Gastroesophageal sphincter (tissue), 4 donors: ENCODE measurements around the gene RNF44. TPM values are rescaled to one million over a fixed set of nuclear protein-coding genes. Genes with fewer than 3 reads are reported as not detected.

Source experiments
- ATAC-seq: fragments of 150-250 bp; one replicate; pipeline ENCODE4 v1.9.1; 2016; ENCODE audit warnings: mild to moderate bottlenecking, moderate library complexity
- H3K27ac ChIP-seq, 4 donors: fragments of 200-600 bp; sonication (generic) in 3 of 4; 1 replicate in 3 of 4; 2 replicates in 1 of 4; pipeline ENCODE4 v1.5.1; 2016 to 2019
- H3K27me3 ChIP-seq: fragments of 200-600 bp; sonication (generic); one replicate; pipeline ENCODE4 v1.5.1; 2019
- H3K36me3 ChIP-seq, 2 donors: fragments of 200-600 bp; sonication (generic); one replicate each; pipeline ENCODE4 v1.5.1; 2019; ENCODE audit warnings: control low read depth in 1 of 2
- H3K4me1 ChIP-seq, 3 donors: fragments of 200-600 bp; sonication (generic); 1 replicate in 2 of 3; 2 replicates in 1 of 3; pipeline ENCODE4 v1.5.1; 2016 to 2019; ENCODE audit warnings: control low read depth in 2 of 3
- H3K4me3 ChIP-seq, 2 donors: fragments of 200-600 bp; sonication (generic); one replicate each; pipeline ENCODE4 v1.5.1; 2019; ENCODE audit warnings: mild to moderate bottlenecking in 1 of 2, moderate library complexity in 1 of 2
- H3K9me3 ChIP-seq, 3 donors: fragments of 200-600 bp; sonication (generic); one replicate each; pipeline ENCODE4 v1.5.1; 2017 to 2019; ENCODE audit warnings: control low read depth in 2 of 3
- CTCF ChIP-seq, 4 experiments: fragments of 200-600 bp in 2 of 4; fragments of 450-650 bp in 2 of 4; sonication (generic) in 1 of 4; IDR thresholded peaks; one replicate each; pipeline ENCODE4 v1.5.1; 2017 to 2019; ENCODE audit warnings: antibody characterized with exemption in 4 of 4, mild to moderate bottlenecking in 2 of 4, moderate library complexity in 2 of 4
- EP300 ChIP-seq: sonication (generic); formaldehyde crosslinking; IDR thresholded peaks from one replicate; pipeline ENCODE4 v1.6.1; 2017; ENCODE audit warnings: antibody characterized with exemption, mild to moderate bottlenecking
- POLR2A ChIP-seq, 2 donors: fragments of 450-650 bp; IDR thresholded peaks; one replicate each; pipeline ENCODE4 v1.6.1; 2017; ENCODE audit warnings: antibody characterized with exemption in 2 of 2, mild to moderate bottlenecking in 2 of 2, moderate library complexity in 1 of 2
- POLR2AphosphoS5 ChIP-seq: sonication (generic); formaldehyde crosslinking; IDR thresholded peaks from one replicate; pipeline ENCODE4 v1.6.1; 2017; ENCODE audit warnings: antibody characterized with exemption
- WGBS, 2 donors: methylation state at CpG; one replicate each; pipeline ENCODE4 v1.1.5; 2018; ENCODE audit warnings: low coverage in 1 of 2; 5-methylcytosine and 5-hydroxymethylcytosine counted together
- total RNA-seq, 4 donors: library from RNA; depleted of rRNA; stranded (reverse); fragments of >200 nt; gene quantifications; one replicate each; pipeline ENCODE4 v1.1.0, GENCODE V29; 2016

Gene RNF44
- total RNA-seq, 4 donors from 2014 or later: 8.9 to 15.9 (median 12.4) TPM

GRCh38 chr5:176542596-176543427 lies 5.6 kb upstream of the RNF44 start:
- Histone ChIP-seq H3K4me1 (peaks cover 0 to 62% (median 14%) of the 10 kb centered on the region in 3 donors), H3K4me3 (peak overlapping the region; percentile 60 to 73), H3K27ac (peak overlapping the region; percentile 27 to 90 (median 86)), H3K36me3 (no peaks in the 10 kb centered on the region), H3K27me3 (no peaks in the 10 kb centered on the region), H3K9me3 (no peaks in the 10 kb centered on the region)
- TF ChIP-seq CTCF (IDR thresholded peaks at IDR 0.05) (peak in 2 of 4 experiments; percentile 7 to 30), POLR2AphosphoS5 (no peak)
- peak; percentile 68 for ATAC-seq
- WGBS, 2 donors: 2% methylated on average over 29 of the region's 110 CpGs; no CpG with 5 or more reads in 1 of the 2 donors

GRCh38 chr5:176542135-176542595 lies 5.0 kb upstream of the RNF44 start:
- H3K36me3 ChIP-seq: no peaks in the 10 kb centered on the region
- no peaks in the 10 kb centered on the region for H3K27me3 ChIP-seq
- WGBS, 2 donors: 33 to 50% methylated on average over 5 to 8 of the region's 16 CpGs
- H3K4me3 ChIP-seq: peak overlapping the region; percentile 60 to 73
- no peaks in the 10 kb centered on the region for H3K9me3 ChIP-seq
- peak overlapping the region in 3 of 4 donors; percentile 86 to 90 (median 87) for H3K27ac ChIP-seq
- TF ChIP-seq EP300: no peak
- no peak for TF ChIP-seq POLR2A (IDR thresholded peaks at IDR 0.05)
- TF ChIP-seq POLR2AphosphoS5: no peak
- TF ChIP-seq CTCF (IDR thresholded peaks at IDR 0.05): no peak
- H3K4me1 ChIP-seq: peaks cover 0 to 57% (median 14%) of the 10 kb centered on the region in 3 donors
- ATAC-seq: no peak

GRCh38 chr5:176541338-176542134 lies 4.3 kb upstream of the RNF44 start:
- WGBS, 2 donors: no CpG with 5 or more reads among the region's 12 CpGs
- Histone ChIP-seq H3K4me1 (peaks cover 0 to 57% (median 14%) of the 10 kb centered on the region in 3 donors), H3K27ac (peak overlapping the region in 3 of 4 donors; percentile 86 to 90 (median 87)), H3K36me3 (no peaks in the 10 kb centered on the region), H3K4me3 (no peak overlapping the region), H3K27me3 (no peaks in the 10 kb centered on the region), H3K9me3 (no peaks in the 10 kb centered on the region)
- no peak for ATAC-seq
- TF ChIP-seq POLR2A (IDR thresholded peaks at IDR 0.05): no peak
- TF ChIP-seq EP300: no peak
- TF ChIP-seq CTCF (IDR thresholded peaks at IDR 0.05): no peak
- TF ChIP-seq POLR2AphosphoS5: no peak

GRCh38 chr5:176540956-176541337 lies 3.7 kb upstream of the RNF44 start:
- Histone ChIP-seq H3K4me1 (peaks cover 0 to 61% (median 14%) of the 10 kb centered on the region in 3 donors), H3K36me3 (no peaks in the 10 kb centered on the region), H3K4me3 (no peak overlapping the region), H3K27me3 (no peaks in the 10 kb centered on the region), H3K9me3 (no peaks in the 10 kb centered on the region), H3K27ac (peak overlapping the region in 3 of 4 donors; percentile 86 to 90 (median 87))
- ATAC-seq: no peak
- 79% methylated on average over 6 of the region's 8 CpGs; no CpG with 5 or more reads in 1 of the 2 donors for WGBS, 2 donors
- TF ChIP-seq POLR2A (IDR thresholded peaks at IDR 0.05) (no peak), EP300 (no peak), POLR2AphosphoS5 (no peak), CTCF (IDR thresholded peaks at IDR 0.05) (no peak)
